ENCODE results near the gene KCNIP4. TPM values are rescaled to one million over a fixed set of nuclear protein-coding genes. Genes with fewer than 3 reads are reported as not detected.

KCNIP4 gene
- total and polyA plus RNA-seq, 2 donors (not counting 1 experiment from before 2014, with no cell fraction given): not detected

DNA sequence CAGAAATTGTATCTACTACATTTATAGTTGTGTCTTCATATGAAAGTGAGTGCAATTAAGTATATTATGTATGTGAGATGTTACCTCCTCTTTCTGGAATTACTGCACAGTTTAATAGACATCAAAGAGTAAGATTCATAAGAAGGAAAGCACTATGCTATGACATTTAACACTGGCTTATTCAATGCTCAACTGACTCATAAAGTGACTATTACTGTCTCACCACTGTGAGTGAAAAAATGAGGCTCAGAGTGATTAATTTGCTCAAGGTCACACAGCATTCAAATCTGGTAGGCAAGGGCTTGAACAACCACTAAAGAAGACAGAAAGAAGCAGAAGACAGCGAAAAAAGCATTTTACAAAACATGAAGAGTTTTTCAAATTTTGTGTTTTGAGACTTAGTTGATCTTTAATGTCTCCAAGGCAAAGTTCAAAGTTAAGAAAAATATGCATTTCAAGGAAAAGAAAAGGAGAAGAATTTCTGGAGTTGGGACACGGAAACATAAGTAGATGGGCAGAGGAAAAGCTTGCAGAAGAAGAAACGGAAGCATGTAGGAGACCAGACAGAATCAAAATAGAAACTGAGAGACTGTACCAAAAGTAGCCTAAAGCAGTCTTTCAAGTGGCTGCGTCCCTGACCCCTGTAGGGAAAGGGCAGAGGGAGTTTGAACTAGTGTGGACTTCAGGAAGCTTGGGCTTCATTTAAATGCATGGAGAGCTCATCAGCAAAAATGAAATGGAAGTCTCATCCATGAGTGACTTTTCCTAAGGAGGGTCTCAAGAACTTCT is 66.3 kb downstream of the KCNIP4 start:
- Histone ChIP-seq H3K27ac (ENCODE audit: low read length in 2 of 2) (no peak overlapping the region), H3K27me3 (replicated peaks in 1 of 4; ENCODE audit: control extremely low read depth in 1 of 4, control insufficient read depth in 3 of 4, insufficient read depth in 4 of 4, low read length in 3 of 4) (no peaks in the 10 kb centered on the region), H3K4me1 (ENCODE audit: control insufficient read depth in 2 of 2, insufficient read depth in 2 of 2, low read length in 2 of 2) (no peaks in the 10 kb centered on the region), H3K4me2 (replicated peaks; ENCODE audit: low read depth, low read length, poor library complexity, severe bottlenecking) (no peak overlapping the region), H3K36me3 (replicated peaks in 1 of 2; ENCODE audit: control extremely low read depth in 1 of 2, control insufficient read depth in 1 of 2, extremely low read depth in 1 of 2, insufficient read depth in 2 of 2, low read length in 1 of 2) (no peaks in the 10 kb centered on the region), H3K4me3 (ENCODE audit: control extremely low read depth in 1 of 5, extremely low read depth in 1 of 5, insufficient read depth in 1 of 5, low read depth in 2 of 5, low read length in 4 of 5) (no peak overlapping the region), H4K20me1 (ENCODE audit: control insufficient read depth, insufficient read depth, low read length, poor library complexity, severe bottlenecking) (no peaks in the 10 kb centered on the region), H2AFZ (ENCODE audit: insufficient read depth, low read depth, low read length, poor library complexity, severe bottlenecking) (no peak overlapping the region), H3K79me2 (ENCODE audit: control insufficient read depth, insufficient read depth, low read length) (no peaks in the 10 kb centered on the region), H3K9ac (ENCODE audit: low read length) (no peak overlapping the region), H3K9me3 (ENCODE audit: control extremely low read depth in 1 of 3, control insufficient read depth in 2 of 3, insufficient read depth in 1 of 3, low read length in 2 of 3) (no peaks in the 10 kb centered on the region)
- ATAC-seq (ENCODE audit: low read depth) (no peak), DNase-seq (no peak)
- no peaks in the 10 kb centered on the region for H3K4me1 Mint-ChIP-seq
- WGBS (ENCODE audit: insufficient coverage): 78% methylated on average over 4 of the region's 4 CpGs
- H3K27me3 Mint-ChIP-seq: no peaks in the 10 kb centered on the region
- no peaks in the 10 kb centered on the region for H3K9me3 Mint-ChIP-seq (ENCODE audit: insufficient read depth)
- intact Hi-C loops (cut with micrococcal nuclease): no loop called here
- no peak overlapping the region for H3K4me3 Mint-ChIP-seq
- TF ChIP-seq EZH2 (IDR thresholded peaks at IDR 0.05; ENCODE audit: borderline replicate concordance, insufficient read depth, low read depth, low read length, poor library complexity, severe bottlenecking) (no peak), CTCF (IDR thresholded peaks at IDR 0.05) (no peak)
- ChIA-PET CTCF (no interaction called here), POLR2A (no interaction called here)
- H3K27ac Mint-ChIP-seq: no peak overlapping the region

DNA sequence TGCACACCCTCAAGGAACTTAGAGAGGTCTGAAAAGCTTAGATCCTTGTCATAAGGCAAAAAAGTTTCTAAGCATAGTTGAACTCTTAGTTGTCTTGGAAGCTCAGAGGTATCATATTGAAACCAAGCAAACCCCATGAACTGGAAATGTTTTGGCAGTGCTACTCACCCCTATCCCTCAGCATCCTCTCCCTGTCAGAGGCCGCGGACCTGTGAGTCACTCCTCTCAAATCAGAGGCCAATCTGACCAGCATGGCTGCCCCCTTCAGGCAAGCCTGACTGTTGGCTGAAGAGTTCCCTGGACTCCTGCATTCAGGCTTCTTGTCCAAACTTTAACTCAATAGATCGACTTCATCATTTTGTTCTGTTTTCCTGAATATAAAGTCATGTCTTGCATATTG is 69.4 kb downstream of the KCNIP4 start:
- Histone ChIP-seq H3K27me3 (replicated peaks in 1 of 4; ENCODE audit: control extremely low read depth in 1 of 4, control insufficient read depth in 3 of 4, insufficient read depth in 4 of 4, low read length in 3 of 4) (no peaks in the 10 kb centered on the region), H3K9me3 (ENCODE audit: control extremely low read depth in 1 of 3, control insufficient read depth in 2 of 3, insufficient read depth in 1 of 3, low read length in 2 of 3) (no peaks in the 10 kb centered on the region), H2AFZ (ENCODE audit: insufficient read depth, low read depth, low read length, poor library complexity, severe bottlenecking) (no peak overlapping the region), H3K4me1 (ENCODE audit: control insufficient read depth in 2 of 2, insufficient read depth in 2 of 2, low read length in 2 of 2) (no peaks in the 10 kb centered on the region), H3K9ac (ENCODE audit: low read length) (no peak overlapping the region), H4K20me1 (ENCODE audit: control insufficient read depth, insufficient read depth, low read length, poor library complexity, severe bottlenecking) (no peaks in the 10 kb centered on the region), H3K4me2 (replicated peaks; ENCODE audit: low read depth, low read length, poor library complexity, severe bottlenecking) (no peak overlapping the region), H3K4me3 (ENCODE audit: control extremely low read depth in 1 of 5, extremely low read depth in 1 of 5, insufficient read depth in 1 of 5, low read depth in 2 of 5, low read length in 4 of 5) (no peak overlapping the region), H3K79me2 (ENCODE audit: control insufficient read depth, insufficient read depth, low read length) (no peaks in the 10 kb centered on the region), H3K27ac (ENCODE audit: low read length in 2 of 2) (no peak overlapping the region), H3K36me3 (replicated peaks in 1 of 2; ENCODE audit: control extremely low read depth in 1 of 2, control insufficient read depth in 1 of 2, extremely low read depth in 1 of 2, insufficient read depth in 2 of 2, low read length in 1 of 2) (no peaks in the 10 kb centered on the region)
- no peak for DNase-seq
- intact Hi-C loops (cut with micrococcal nuclease): no loop called here
- TF ChIP-seq EZH2 (IDR thresholded peaks at IDR 0.05; ENCODE audit: borderline replicate concordance, insufficient read depth, low read depth, low read length, poor library complexity, severe bottlenecking): no peak
- no peak for TF ChIP-seq CTCF (IDR thresholded peaks at IDR 0.05)
- H3K27ac Mint-ChIP-seq: no peak overlapping the region
- no peaks in the 10 kb centered on the region for H3K4me1 Mint-ChIP-seq
- H3K27me3 Mint-ChIP-seq: no peaks in the 10 kb centered on the region
- H3K9me3 Mint-ChIP-seq (ENCODE audit: insufficient read depth): no peaks in the 10 kb centered on the region
- H3K4me3 Mint-ChIP-seq: no peak overlapping the region
- 80% methylated on average over 2 of the region's 3 CpGs for WGBS (ENCODE audit: insufficient coverage)
- ChIA-PET POLR2A (no interaction called here), CTCF (no interaction called here)
- ATAC-seq (ENCODE audit: low read depth): no peak
